Stimulated activated CD8-positive, alpha-beta memory T cell treated with anti-CD3 and anti-CD28 coated beads, Interleukin-4, amount 100 ng/mL, for 4 hours (primary cell): ENCODE measurements around the gene ARMS2.

ENCODE experiments used
- DNase-seq, 2 donors: peaks; one replicate each; pipeline ENCODE4 v3.0.0-alpha.2; 2020; ENCODE audit warnings: low read depth in 2 of 2, low spot score in 1 of 2

The ARMS2 gene

DNA sequence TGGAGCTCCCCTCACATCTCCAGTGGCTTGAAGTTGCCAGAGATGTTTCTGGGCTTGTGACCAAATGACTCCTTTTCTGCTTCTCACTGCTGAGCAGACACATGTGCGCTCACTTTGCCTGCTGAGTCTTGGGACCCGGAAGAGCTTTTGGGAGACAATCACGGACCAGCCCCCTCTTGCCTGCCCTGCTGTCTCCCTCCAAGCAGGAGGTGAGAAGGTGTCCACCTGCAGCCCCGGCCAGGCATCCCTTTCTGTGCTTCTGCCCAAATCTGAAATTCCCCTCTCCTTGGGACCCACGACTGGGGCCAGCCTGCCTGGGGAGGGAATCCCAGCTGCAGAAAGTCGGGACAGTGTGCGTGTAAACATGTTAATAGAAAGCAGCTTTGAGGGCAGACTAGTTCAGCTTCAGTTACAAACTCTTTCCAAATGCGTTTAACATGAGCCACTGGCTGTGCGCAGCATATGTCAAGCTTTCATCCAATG lies 38.6 kb downstream of the ARMS2 start:
- no peak for DNase-seq

DNA sequence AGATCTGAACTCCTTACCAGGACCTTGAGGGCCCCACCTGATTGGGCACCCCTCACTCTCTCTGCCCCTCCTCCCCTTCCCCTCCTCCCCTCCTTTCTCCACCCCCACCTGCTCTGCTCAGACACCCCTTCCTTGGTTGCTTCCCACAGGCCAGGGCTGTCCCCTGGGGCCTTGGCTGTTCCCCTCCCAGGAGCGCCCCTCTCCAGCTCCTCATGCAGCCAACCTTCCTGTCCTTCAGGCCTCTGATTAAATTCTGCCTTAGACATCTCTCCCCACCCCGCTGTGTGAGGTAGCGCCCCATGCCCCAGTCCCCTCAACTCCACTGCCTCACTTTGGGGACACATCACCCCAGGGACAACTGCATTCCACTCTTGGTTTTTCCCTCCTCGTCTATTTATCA lies 39.3 kb downstream of the ARMS2 start:
- no peak for DNase-seq

DNA sequence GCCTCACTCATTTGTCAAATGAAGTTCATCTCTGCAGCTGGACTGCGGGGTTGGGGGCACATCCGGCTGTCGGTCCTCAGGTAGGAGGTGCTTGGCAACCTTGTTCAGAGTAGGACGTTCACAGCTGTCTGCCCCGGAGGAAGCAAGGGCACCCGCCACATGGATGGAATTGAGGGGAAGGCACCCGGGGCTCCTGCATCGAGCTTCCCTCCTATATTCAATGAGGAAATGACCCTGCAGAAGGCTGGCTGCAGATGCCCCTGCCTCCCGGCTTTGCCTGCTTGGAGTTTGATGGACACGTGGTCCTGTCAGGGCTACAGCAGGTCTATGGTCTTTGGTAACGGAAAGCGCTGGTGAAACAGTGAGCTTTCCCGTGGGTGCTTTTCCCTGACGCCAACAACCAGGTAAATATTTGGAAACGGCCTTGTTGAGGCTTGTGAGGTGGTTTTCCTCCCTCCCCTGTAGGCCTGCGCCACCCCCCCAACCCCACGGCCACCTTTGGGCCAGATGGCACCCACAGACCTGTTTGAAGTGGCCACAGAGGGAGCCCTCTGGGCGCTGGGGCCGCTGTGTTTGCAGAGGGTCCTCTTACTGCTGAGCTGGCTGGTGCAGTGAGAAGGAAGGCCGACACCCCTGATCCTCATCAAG lies 39.8 kb downstream of the ARMS2 start:
- no peak for DNase-seq

DNA sequence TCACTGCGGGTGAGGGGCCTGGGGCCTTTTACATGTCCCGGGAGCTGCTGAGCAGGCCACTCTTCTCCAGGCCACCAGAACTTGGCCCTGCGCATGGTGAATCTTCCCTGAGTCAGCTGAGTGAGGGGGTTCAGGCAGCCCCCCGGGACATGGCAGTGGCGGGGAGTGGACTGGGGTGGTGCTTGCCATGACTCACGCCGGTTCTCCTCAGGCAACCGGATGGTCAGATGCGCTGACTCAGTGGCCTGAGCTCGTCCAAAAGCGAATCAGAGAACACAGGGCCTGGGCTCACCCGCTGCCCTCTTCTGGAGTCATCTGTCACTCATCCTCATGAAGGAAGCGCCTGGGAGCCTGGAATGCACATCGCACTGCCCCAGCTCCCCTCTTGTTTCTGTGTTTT lies 40.4 kb downstream of the ARMS2 start:
- DNase-seq = no peak

GRCh38 chr10:122495406-122496340 lies 41.2 kb downstream of the ARMS2 start:
- DNase-seq = no peak

DNA sequence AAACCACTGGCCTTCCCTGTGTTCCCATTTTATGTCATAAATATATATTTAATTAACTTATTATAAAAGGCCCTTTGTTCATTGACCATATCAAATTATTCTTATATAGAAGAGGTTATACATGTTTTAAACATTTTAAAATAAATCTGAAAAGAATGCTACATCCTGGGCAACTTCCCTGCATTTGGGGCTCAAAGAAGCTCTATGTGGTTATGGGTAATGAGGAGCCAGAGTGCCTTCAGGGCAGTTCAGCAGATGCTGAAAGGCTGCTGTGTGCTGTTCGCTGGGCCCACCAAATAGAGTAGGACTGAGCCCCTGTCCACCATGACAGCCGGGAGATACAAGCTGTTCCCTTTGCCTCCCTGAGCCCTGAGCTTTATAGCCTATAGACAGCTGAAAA lies 42.8 kb downstream of the ARMS2 start:
- no peak for DNase-seq

GRCh38 chr10:122498521-122498920 lies 44.1 kb downstream of the ARMS2 start:
- DNase-seq = no peak

DNA sequence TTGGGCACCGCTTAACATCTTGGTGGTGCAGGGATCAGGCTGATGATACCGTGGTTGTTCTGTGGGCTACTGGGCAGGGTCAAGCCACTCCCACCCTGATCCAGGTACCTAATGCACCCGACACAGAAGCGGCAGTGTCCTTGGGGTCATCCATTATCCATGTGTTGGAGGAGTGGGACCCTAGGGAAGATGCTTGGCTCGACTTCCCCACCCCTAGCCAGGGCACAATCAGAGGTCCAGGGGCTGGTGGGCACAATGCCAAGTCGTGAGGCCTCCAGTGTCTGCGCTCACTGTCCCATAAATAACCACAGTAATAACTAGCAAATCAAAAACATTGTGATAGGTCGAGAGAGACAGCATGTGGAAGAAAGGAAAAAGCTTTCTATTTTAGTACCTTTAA lies 44.6 kb downstream of the ARMS2 start:
- no peak for DNase-seq

DNA sequence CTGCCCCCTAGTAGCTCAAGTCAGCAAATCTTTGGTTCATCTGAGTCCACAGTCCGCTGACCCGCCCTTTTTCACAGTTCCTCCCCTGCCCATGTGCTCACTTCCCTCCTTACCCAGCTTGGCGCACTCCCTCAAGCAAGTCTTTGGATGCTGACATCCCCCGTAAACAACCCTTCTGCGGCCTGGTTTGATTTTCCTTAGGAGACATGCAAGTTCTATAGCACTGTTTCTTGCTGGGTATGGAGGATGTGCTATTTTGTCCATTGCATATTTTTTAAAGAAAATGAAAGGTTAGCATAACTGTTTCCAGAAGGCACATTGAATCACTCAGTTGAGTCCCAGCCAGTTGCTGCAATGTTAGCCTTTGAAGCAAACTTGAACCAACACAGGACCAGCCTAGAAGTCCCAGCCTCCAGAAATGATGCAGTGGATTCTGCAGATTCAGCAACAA lies 45.1 kb downstream of the ARMS2 start:
- no peak for DNase-seq

DNA sequence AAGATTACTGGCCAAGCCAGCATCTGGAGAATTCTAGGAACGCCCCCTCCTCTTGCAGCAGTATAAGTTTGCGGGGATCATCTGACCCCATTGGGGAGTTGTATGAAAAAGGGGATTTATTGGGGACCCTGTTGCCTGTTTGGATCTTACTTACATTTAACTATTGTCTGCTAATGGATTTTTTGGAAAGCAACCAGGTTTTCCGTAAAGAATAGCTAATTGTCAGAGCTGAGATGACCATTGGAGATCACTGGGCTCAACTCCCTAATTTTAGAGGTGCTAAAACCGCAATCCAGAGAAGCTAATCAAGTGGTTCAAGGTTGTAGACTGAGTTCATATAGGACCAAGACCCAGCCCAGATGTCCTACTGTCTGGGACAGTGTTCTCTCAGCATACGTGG lies 45.7 kb downstream of the ARMS2 start:
- no peak for DNase-seq

- no peak for DNase-seq
These were observed 46.3 kb downstream of the ARMS2 start for GRCh38 chr10:122500726-122501125.

- DNase-seq = no peak
These were observed 48.6 kb downstream of the ARMS2 start for GRCh38 chr10:122503012-122503411.

DNA sequence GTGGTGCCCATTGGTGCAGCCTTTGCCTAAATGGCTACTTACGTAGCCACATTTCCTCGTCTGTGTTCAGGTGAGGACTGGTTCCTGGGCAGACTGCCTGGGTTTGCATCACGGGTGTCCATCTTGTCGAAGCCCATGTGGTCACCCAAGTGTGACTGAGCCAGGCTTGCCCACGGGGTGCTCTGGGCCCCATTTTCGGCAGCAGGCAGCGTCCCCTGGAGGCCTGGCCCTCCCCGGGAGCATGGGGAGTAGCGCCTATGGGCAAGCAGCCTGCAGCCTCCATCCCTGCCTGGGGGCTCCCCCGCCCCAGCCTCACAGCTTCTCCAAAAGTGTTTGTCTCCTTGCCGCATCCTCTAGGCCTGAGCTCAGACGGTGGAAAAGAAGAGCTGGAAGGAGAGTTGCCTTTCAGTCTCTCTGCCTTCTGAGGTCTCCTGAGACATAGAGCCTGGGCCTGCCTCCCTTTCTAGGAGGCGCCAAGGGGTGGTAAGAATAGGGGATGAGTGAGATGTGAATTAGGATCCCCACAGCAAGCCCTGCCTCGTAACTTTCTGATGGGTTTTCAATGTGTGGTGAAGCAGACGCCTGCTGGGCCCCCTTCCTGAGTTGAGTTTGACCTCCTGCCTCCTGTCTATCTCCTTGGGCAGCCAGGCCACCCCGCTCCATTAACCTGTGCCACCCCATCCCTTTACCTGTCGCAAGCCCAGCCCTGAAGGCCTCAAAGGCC lies 49.6 kb downstream of the ARMS2 start:
- DNase-seq = no peak

GRCh38 chr10:122504610-122504950 lies 50.1 kb downstream of the ARMS2 start:
- DNase-seq = no peak

DNA sequence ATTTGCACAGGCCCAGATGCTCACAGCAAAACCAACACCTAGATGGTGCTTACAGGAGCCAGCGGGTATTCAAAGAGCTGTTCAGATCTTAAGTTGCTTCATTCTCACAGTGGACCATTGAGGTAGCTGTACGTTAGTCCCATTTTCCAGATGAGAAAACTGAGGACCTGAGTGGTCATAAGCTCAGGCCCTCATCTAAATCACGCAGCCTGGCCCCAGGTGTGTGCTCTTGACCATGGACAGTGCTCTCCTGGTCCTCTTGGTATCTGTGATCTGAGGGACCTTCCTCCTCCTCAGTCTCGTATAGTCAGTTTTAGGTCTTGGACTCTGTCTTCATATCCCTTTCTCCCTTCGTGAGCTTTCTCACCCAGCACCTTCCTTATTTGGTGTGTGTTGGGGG lies 50.6 kb downstream of the ARMS2 start:
- no peak for DNase-seq

DNA sequence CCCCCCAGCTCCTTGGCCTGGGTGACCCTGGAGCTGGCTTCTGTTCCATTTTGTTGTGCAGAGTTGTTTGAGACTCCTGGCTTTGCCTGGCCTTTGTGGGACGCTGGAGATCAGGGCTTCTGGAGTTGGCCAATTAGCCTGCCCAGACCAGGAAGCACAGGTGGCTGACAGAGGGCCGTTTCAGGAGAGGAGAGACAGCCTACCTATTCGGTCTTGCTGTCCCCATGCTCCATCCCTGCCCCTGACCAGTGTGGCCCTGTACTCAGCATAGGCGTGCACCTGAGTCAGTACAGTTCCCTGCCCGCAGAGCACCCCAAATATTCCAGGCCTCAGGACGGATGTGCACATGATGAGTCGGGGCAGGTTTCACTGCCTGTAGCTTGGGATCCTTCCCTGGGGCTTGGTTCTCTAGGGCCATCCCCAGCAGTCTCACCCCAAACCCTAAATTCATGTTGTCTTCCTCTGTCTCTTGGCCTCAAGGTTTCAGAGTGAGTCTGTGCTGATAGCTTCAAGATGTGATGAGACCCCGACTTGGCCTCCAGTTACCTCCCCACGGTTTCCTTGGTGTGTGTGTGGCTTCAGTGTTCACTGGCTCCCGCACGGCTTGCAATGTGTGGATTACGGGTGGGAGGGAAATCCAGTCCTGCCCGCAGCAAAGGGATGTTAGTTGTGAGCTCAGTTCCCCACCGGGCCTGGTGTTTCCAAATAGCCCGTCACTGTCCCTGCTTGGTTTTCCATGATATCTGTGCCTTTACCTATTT lies 51.6 kb downstream of the ARMS2 start:
- no peak for DNase-seq
